ENCODE results near the gene FBXO3.

Gene FBXO3

GRCh38 chr11:33723238-33723881 lies 51.0 kb downstream of the FBXO3 start:
- TF ChIP-seq CTCF (IDR thresholded peaks at IDR 0.05; ENCODE audit: low read depth, low read length) = no peak
- DNase-seq (ENCODE audit: extremely low read depth, low read depth) = peak; percentile 83

GRCh38 chr11:33722590-33723234 lies 51.6 kb downstream of the FBXO3 start:
- no peak for TF ChIP-seq CTCF (IDR thresholded peaks at IDR 0.05; ENCODE audit: low read depth, low read length)
- DNase-seq (ENCODE audit: extremely low read depth, low read depth) = no peak

- DNase-seq (ENCODE audit: extremely low read depth, low read depth) = no peak
- TF ChIP-seq CTCF (IDR thresholded peaks at IDR 0.05; ENCODE audit: low read depth, low read length) = no peak
Observed at GRCh38 chr11:33721984-33722383, 52.3 kb downstream of the FBXO3 start.

GRCh38 chr11:33721426-33721825 lies 52.9 kb downstream of the FBXO3 start:
- no peak for TF ChIP-seq CTCF (IDR thresholded peaks at IDR 0.05; ENCODE audit: low read depth, low read length)

GRCh38 chr11:33719587-33719986 lies 54.7 kb downstream of the FBXO3 start:
- no peak for TF ChIP-seq CTCF (IDR thresholded peaks at IDR 0.05; ENCODE audit: low read depth, low read length)
- no peak for DNase-seq (ENCODE audit: extremely low read depth, low read depth)

More at GRCh38 chr11:33721426-33721825, 52.9 kb downstream of the FBXO3 start:
- DNase-seq (ENCODE audit: extremely low read depth, low read depth) = no peak

- TF ChIP-seq CTCF (IDR thresholded peaks at IDR 0.05; ENCODE audit: low read depth, low read length) = no peak
- no peak for DNase-seq (ENCODE audit: extremely low read depth, low read depth)
Observed at GRCh38 chr11:33718440-33718839, 55.9 kb downstream of the FBXO3 start.

- peak; percentile 40 for TF ChIP-seq CTCF (IDR thresholded peaks at IDR 0.05; ENCODE audit: low read depth, low read length)
- DNase-seq (ENCODE audit: extremely low read depth, low read depth) = no peak
Observed at GRCh38 chr11:33716243-33716642, 58.1 kb downstream of the FBXO3 start.

All from AG09319 (cell line).